PFSK-1 (cell line): ENCODE measurements around the gene DOCK10.

Experiments used
- SIN3A ChIP-seq: IDR thresholded peaks from 2 replicates; pipeline ENCODE4 v1.6.1; 2012; ENCODE audit warnings: mild to moderate bottlenecking, low read length, moderate library complexity, borderline replicate concordance; ENCODE audit not compliant: insufficient read depth
- TF ChIP-seq, protein P1 (sequence below), 2 experiments: IDR thresholded peaks; 2 replicates each; pipeline versions ENCODE4 v1.6.1 to v1.8.0; 2011 to 2012; ENCODE audit warnings: low read depth in 2 of 2, low read length in 2 of 2, control low read depth in 1 of 2, inconsistent platforms in 1 of 2, mild to moderate bottlenecking in 1 of 2, moderate library complexity in 1 of 2; ENCODE audit not compliant: insufficient read depth in 1 of 2

DNA sequence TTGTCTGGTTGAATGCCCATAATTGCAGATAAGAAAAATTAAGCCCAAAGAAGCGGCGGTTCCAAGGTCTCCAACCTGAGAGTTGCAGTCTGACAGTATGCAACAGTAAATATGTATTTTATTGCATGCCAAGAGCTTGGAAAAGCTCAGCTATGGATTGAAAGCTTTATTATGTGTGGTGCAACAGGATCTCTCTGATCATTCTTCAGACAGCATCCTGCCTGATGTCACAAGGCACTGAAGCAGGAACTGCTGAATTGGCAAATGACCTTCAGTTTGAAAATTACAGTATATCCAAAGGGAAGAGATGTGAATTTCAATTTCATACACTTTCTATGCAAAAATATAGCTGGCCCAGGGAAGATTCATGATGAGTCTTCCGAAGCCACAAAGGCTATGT is 42.5 kb downstream of the DOCK10 start:
- TF ChIP-seq, protein P1, sequence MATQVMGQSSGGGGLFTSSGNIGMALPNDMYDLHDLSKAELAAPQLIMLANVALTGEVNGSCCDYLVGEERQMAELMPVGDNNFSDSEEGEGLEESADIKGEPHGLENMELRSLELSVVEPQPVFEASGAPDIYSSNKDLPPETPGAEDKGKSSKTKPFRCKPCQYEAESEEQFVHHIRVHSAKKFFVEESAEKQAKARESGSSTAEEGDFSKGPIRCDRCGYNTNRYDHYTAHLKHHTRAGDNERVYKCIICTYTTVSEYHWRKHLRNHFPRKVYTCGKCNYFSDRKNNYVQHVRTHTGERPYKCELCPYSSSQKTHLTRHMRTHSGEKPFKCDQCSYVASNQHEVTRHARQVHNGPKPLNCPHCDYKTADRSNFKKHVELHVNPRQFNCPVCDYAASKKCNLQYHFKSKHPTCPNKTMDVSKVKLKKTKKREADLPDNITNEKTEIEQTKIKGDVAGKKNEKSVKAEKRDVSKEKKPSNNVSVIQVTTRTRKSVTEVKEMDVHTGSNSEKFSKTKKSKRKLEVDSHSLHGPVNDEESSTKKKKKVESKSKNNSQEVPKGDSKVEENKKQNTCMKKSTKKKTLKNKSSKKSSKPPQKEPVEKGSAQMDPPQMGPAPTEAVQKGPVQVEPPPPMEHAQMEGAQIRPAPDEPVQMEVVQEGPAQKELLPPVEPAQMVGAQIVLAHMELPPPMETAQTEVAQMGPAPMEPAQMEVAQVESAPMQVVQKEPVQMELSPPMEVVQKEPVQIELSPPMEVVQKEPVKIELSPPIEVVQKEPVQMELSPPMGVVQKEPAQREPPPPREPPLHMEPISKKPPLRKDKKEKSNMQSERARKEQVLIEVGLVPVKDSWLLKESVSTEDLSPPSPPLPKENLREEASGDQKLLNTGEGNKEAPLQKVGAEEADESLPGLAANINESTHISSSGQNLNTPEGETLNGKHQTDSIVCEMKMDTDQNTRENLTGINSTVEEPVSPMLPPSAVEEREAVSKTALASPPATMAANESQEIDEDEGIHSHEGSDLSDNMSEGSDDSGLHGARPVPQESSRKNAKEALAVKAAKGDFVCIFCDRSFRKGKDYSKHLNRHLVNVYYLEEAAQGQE (IDR thresholded peaks at IDR 0.05; ENCODE audit: insufficient read depth in 1 of 2, low read depth in 2 of 2, low read length in 2 of 2) = no peak
- no peak for TF ChIP-seq SIN3A
